Measurements from ENCODE around the gene CAMTA1.

The CAMTA1 gene

GRCh38 chr1:7630378-7630777, 845.1 kb downstream of the CAMTA1 start:
- ATAC-seq: peak; percentile 35; the same call in 1 of the 3 replicates
- TF ChIP-seq ZFP30 (CRISPR knock-in tag; IDR thresholded peaks at IDR 0.05) (no peak), GLIS3 (CRISPR knock-in tag; IDR thresholded peaks at IDR 0.05) (peak; percentile 49; the same call in 1 of the 2 replicates), ESRRG (CRISPR knock-in tag; IDR thresholded peaks at IDR 0.05) (no peak), CREB5 (CRISPR knock-in tag; IDR thresholded peaks at IDR 0.05; ENCODE audit: low read depth) (no peak), TCF4 (CRISPR knock-in tag; IDR thresholded peaks at IDR 0.05; ENCODE audit: borderline replicate concordance) (peak; percentile 64), ZNF565 (CRISPR knock-in tag; conservative IDR thresholded peaks at IDR 0.05; ENCODE audit: low read depth) (no peak), OSR1 (CRISPR knock-in tag; IDR thresholded peaks at IDR 0.05) (no peak), ISL1 (CRISPR knock-in tag; IDR thresholded peaks at IDR 0.05) (peak; percentile 38), TSHZ2 (CRISPR knock-in tag; IDR thresholded peaks at IDR 0.05) (peak; percentile 92; the same call in 1 of the 2 replicates), BACH2 (CRISPR knock-in tag; IDR thresholded peaks at IDR 0.05; ENCODE audit: borderline replicate concordance) (no peak), ZNF8 (CRISPR knock-in tag; IDR thresholded peaks at IDR 0.05) (0 out of 2 replicates have a peak, but pooled peaks have one; percentile 12)

- TF ChIP-seq CSDC2 (CRISPR knock-in tag; IDR thresholded peaks at IDR 0.05) (no peak), ISL1 (CRISPR knock-in tag; IDR thresholded peaks at IDR 0.05) (no peak), PPARA (CRISPR knock-in tag; IDR thresholded peaks at IDR 0.05; ENCODE audit: borderline replicate concordance) (no peak), ZNF70 (CRISPR knock-in tag; IDR thresholded peaks at IDR 0.05) (no peak), ZNF565 (CRISPR knock-in tag; conservative IDR thresholded peaks at IDR 0.05; ENCODE audit: low read depth) (no peak), GLIS3 (CRISPR knock-in tag; IDR thresholded peaks at IDR 0.05) (no peak), OSR1 (CRISPR knock-in tag; IDR thresholded peaks at IDR 0.05) (no peak), BACH2 (CRISPR knock-in tag; IDR thresholded peaks at IDR 0.05; ENCODE audit: borderline replicate concordance) (no peak), TCF4 (CRISPR knock-in tag; IDR thresholded peaks at IDR 0.05; ENCODE audit: borderline replicate concordance) (no peak), TOX (CRISPR knock-in tag; IDR thresholded peaks at IDR 0.05; ENCODE audit: borderline replicate concordance) (no peak), POU6F1 (CRISPR knock-in tag; IDR thresholded peaks at IDR 0.05; ENCODE audit: borderline replicate concordance, low read depth) (no peak), ZNF8 (CRISPR knock-in tag; IDR thresholded peaks at IDR 0.05) (no peak), SNAI2 (CRISPR knock-in tag; IDR thresholded peaks at IDR 0.05) (no peak), RARB (CRISPR knock-in tag; IDR thresholded peaks at IDR 0.05) (no peak), ESRRG (CRISPR knock-in tag; IDR thresholded peaks at IDR 0.05) (no peak), TSHZ2 (CRISPR knock-in tag; IDR thresholded peaks at IDR 0.05) (no peak)
- no peak for ATAC-seq
These were observed 846.9 kb downstream of the CAMTA1 start for GRCh38 chr1:7632176-7632575.

GRCh38 chr1:7632681-7633080, 847.4 kb downstream of the CAMTA1 start:
- ATAC-seq: no peak

More at GRCh38 chr1:7632681-7633080, 847.4 kb downstream of the CAMTA1 start:
- TF ChIP-seq PATZ1 (CRISPR knock-in tag; IDR thresholded peaks at IDR 0.05; ENCODE audit: borderline replicate concordance): no peak
- no peak for TF ChIP-seq ZNF565 (CRISPR knock-in tag; conservative IDR thresholded peaks at IDR 0.05; ENCODE audit: low read depth)
- no peak for TF ChIP-seq ARNTL (CRISPR knock-in tag; IDR thresholded peaks at IDR 0.05; ENCODE audit: borderline replicate concordance, low read depth)
- TF ChIP-seq CSDC2 (CRISPR knock-in tag; IDR thresholded peaks at IDR 0.05): no peak
- no peak for TF ChIP-seq ISL1 (CRISPR knock-in tag; IDR thresholded peaks at IDR 0.05)
- TF ChIP-seq ESRRG (CRISPR knock-in tag; IDR thresholded peaks at IDR 0.05): no peak
- no peak for TF ChIP-seq BACH2 (CRISPR knock-in tag; IDR thresholded peaks at IDR 0.05; ENCODE audit: borderline replicate concordance)
